ENCODE measurements around the gene CCL28. TPM values are rescaled to one million over a fixed set of nuclear protein-coding genes. Genes with fewer than 3 reads are reported as not detected.
A peak's percentile ranks its signal among the peaks of the same experiment; 100 is the strongest.
"Not testable (repeated sequence)": the region's sequence is repeated elsewhere in the genome, so short reads cannot be mapped to it uniquely, and the experiment has no call there.

The CCL28 gene
- total and polyA plus RNA-seq, 2 of the 13 experiments (the other 11 are each of a cell fraction or from before 2014, with no cell fraction given), result 0.03 TPM; not detected in 1

GRCh38 chr5:43425983-43426382 lies 13.8 kb upstream of the CCL28 start:
- ChIA-PET CTCF (ENCODE audit: low intra/inter-chr PET ratio, low total read pairs) (no interaction called here), POLR2A (interaction anchor here (0.9 to 2.6 kb wide), 2 partner anchors 23 to 58 kb away, joined by 3 to 12 read pairs; partner anchors contain the start of gene TMEM267)
- no peaks in the 10 kb centered on the region for H3K9me3 ChIP-seq (ENCODE audit: low read length)
- TF ChIP-seq FOSL2 (CRISPR knock-in tag; IDR thresholded peaks at IDR 0.05) (peak; percentile 77), ZBTB26 (CRISPR knock-in tag; IDR thresholded peaks at IDR 0.05; ENCODE audit: borderline replicate concordance) (peak; percentile 29; the same call in 1 of the 2 replicates), ZNF260 (CRISPR knock-in tag; IDR thresholded peaks at IDR 0.05; ENCODE audit: borderline replicate concordance, low read depth) (no peak), BRF2 (CRISPR knock-in tag; IDR thresholded peaks at IDR 0.05) (no peak), ZNF749 (CRISPR knock-in tag; IDR thresholded peaks at IDR 0.05; ENCODE audit: borderline replicate concordance) (no peak)
- H3K79me2 ChIP-seq (ENCODE audit: insufficient read depth, low read length), result no peaks in the 10 kb centered on the region
- H3K4me1 ChIP-seq (ENCODE audit: insufficient read depth, low read length), result peaks cover 63% of the 10 kb centered on the region
- H2AFZ ChIP-seq (ENCODE audit: low read length), result no peak overlapping the region
- DNase-seq (ENCODE audit: low spot score) (no peak), ATAC-seq (no peak; the same call in 2 of the 3 replicates), FAIRE-seq (no peak)
- H3K27me3 ChIP-seq (ENCODE audit: control insufficient read depth in 1 of 2, insufficient read depth in 2 of 2, low read length in 2 of 2), result no peaks in the 10 kb centered on the region
- no peak overlapping the region for H3K4me3 ChIP-seq (replicated peaks in 1 of 3; ENCODE audit: insufficient read depth in 1 of 3, low read depth in 2 of 3, low read length in 3 of 3)
- no peaks in the 10 kb centered on the region for H3K36me3 ChIP-seq (replicated peaks in 1 of 2; ENCODE audit: control insufficient read depth in 1 of 2, insufficient read depth in 2 of 2, low read length in 2 of 2)
- H3K27ac ChIP-seq (ENCODE audit: extremely low read length, insufficient read depth, low read length), result no peak overlapping the region
- H4K20me1 ChIP-seq (ENCODE audit: insufficient read depth, low read length), result no peaks in the 10 kb centered on the region
- no peak overlapping the region for H3K9ac ChIP-seq (ENCODE audit: insufficient read depth, low read depth, low read length)
- in situ Hi-C loops (cut with HindIII; ENCODE audit: extremely low pct_ligation_motif_present, low pct_unique_long_range_greater_than_20kb), result no loop called here
- WGBS (ENCODE audit: low lambda C conversion rate), result 47% methylated on average over 2 of the region's 2 CpGs
- intact Hi-C loops (cut with micrococcal nuclease; ENCODE audit: unreplicated experiment), result no loop called here
- no peak overlapping the region for H3K4me2 ChIP-seq (ENCODE audit: low read depth, low read length)
- BruUV-seq (replicated peaks), result no TSS peak

- WGBS (ENCODE audit: low lambda C conversion rate), result 35% methylated on average over 6 of the region's 6 CpGs
- H3K9me3 ChIP-seq (ENCODE audit: low read length); H3K4me2 ChIP-seq (ENCODE audit: low read depth, low read length); CTCF ChIA-PET (ENCODE audit: low intra/inter-chr PET ratio, low total read pairs); FAIRE-seq; H3K4me3 ChIP-seq (replicated peaks in 1 of 3; ENCODE audit: insufficient read depth in 1 of 3, low read depth in 2 of 3, low read length in 3 of 3); in situ Hi-C loops (cut with HindIII; ENCODE audit: extremely low pct_ligation_motif_present, low pct_unique_long_range_greater_than_20kb); H3K36me3 ChIP-seq (replicated peaks in 1 of 2; ENCODE audit: control insufficient read depth in 1 of 2, insufficient read depth in 2 of 2, low read length in 2 of 2); H3K27me3 ChIP-seq (ENCODE audit: control insufficient read depth in 1 of 2, insufficient read depth in 2 of 2, low read length in 2 of 2); H4K20me1 ChIP-seq (ENCODE audit: insufficient read depth, low read length); H2AFZ ChIP-seq (ENCODE audit: low read length); BruUV-seq (replicated peaks); H3K9ac ChIP-seq (ENCODE audit: insufficient read depth, low read depth, low read length); H3K79me2 ChIP-seq (ENCODE audit: insufficient read depth, low read length); intact Hi-C loops (cut with micrococcal nuclease; ENCODE audit: unreplicated experiment); POLR2A ChIA-PET; H3K27ac ChIP-seq (ENCODE audit: extremely low read length, insufficient read depth, low read length); ATAC-seq; DNase-seq (ENCODE audit: low spot score): not testable (repeated sequence)
- H3K4me1 ChIP-seq (ENCODE audit: insufficient read depth, low read length), result peaks cover 46% of the 10 kb centered on the region
Measured at GRCh38 chr5:43423086-43423485, 10.9 kb upstream of the CCL28 start.

Data from HepG2 (cell line).